Ectodermal cell (in vitro differentiated cells): ENCODE results near the gene MYZAP.

Experiments used
- H3K27ac ChIP-seq: 2 replicates; pipeline ENCODE4 v1.7.0; 2013; ENCODE audit warnings: mild to moderate bottlenecking, low read depth, low read length; ENCODE audit not compliant: insufficient read depth, poor library complexity, severe bottlenecking
- H3K27me3 ChIP-seq: 2 replicates; pipeline ENCODE4 v1.7.0; 2013; ENCODE audit warnings: mild to moderate bottlenecking, low read length; ENCODE audit not compliant: insufficient read depth, control insufficient read depth, poor library complexity, severe bottlenecking
- H3K36me3 ChIP-seq: one replicate; pipeline ENCODE4 v1.7.0; 2013; ENCODE audit warnings: low read length; ENCODE audit not compliant: control insufficient read depth, insufficient read depth
- H3K4me1 ChIP-seq: one replicate; pipeline ENCODE4 v1.7.0; 2013; ENCODE audit warnings: low read length; ENCODE audit not compliant: control insufficient read depth, insufficient read depth
- H3K4me3 ChIP-seq: 2 replicates; pipeline ENCODE4 v1.7.0; 2013; ENCODE audit warnings: low read depth, low read length, control low read depth; ENCODE audit not compliant: insufficient read depth
- H3K9me3 ChIP-seq: 2 replicates; pipeline ENCODE4 v1.7.0; 2013; ENCODE audit warnings: mild to moderate bottlenecking, low read length, moderate library complexity; ENCODE audit not compliant: control insufficient read depth
- WGBS, 2 experiments: methylation state at CpG; one replicate each; pipeline ENCODE4 v1.1.7; 2013; ENCODE audit warnings: missing lambda C conversion rate in 2 of 2; 5-methylcytosine and 5-hydroxymethylcytosine counted together

MYZAP gene

GRCh38 chr15:57552678-57553334 is 38.9 kb upstream of the MYZAP start:
- no peak overlapping the region for H3K27ac ChIP-seq
- H3K9me3 ChIP-seq = no peaks in the 10 kb centered on the region
- H3K36me3 ChIP-seq = no peaks in the 10 kb centered on the region
- H3K4me3 ChIP-seq = no peak overlapping the region
- WGBS, 2 experiments = 93 to 95% methylated on average over 8 of the region's 8 CpGs
- H3K4me1 ChIP-seq = peaks cover 40% of the 10 kb centered on the region
- H3K27me3 ChIP-seq = no peaks in the 10 kb centered on the region

GRCh38 chr15:57553526-57553925 is 38.2 kb upstream of the MYZAP start:
- Histone ChIP-seq H3K9me3 (no peaks in the 10 kb centered on the region), H3K4me1 (peaks cover 40% of the 10 kb centered on the region), H3K36me3 (no peaks in the 10 kb centered on the region), H3K4me3 (no peak overlapping the region), H3K27me3 (no peaks in the 10 kb centered on the region), H3K27ac (no peak overlapping the region)
- WGBS, 2 experiments = 90 to 93% methylated on average over 5 of the region's 5 CpGs

DNA sequence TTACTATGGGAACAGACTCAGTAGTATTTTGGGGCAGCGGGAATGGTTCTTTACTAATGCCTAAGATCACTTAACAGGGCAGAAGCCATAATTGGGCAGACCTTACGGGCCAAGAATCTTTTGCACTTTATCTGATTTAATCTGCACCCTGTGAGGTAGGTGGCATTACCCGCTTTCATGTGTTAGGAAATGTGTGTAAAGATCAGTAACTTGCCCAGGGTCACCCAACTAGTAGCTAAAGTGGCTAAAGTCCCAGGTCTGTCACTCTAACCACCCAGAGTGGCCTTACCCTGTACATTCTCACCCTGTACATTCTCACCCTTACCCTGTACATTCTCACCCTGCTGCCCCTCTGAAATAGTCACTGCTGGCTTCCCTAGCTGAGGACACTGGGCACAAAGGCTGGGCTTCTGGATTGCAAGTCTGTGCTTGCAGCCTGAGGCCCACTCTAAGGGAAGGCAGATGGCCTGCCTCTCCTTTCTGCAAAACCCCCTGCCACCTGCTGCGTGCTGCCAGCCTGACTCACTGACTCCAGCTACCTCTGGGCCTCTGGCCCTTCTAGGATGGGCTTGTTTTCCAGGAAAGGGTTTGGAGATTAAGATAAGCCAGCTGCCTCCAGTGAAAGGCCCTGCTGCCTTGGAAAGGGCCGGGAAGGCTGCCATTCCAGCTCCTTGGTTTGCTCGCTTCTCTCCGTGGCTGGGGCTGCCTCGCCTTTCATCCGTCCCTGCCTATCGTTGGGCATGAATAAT is 37.5 kb upstream of the MYZAP start:
- no peak overlapping the region for H3K4me3 ChIP-seq
- H3K27me3 ChIP-seq = no peaks in the 10 kb centered on the region
- no peaks in the 10 kb centered on the region for H3K9me3 ChIP-seq
- H3K27ac ChIP-seq = peak overlapping the region; percentile 44
- H3K4me1 ChIP-seq = peaks cover 40% of the 10 kb centered on the region
- 63% methylated on average over 10 of the region's 10 CpGs for WGBS, 2 experiments
- H3K36me3 ChIP-seq = no peaks in the 10 kb centered on the region

DNA sequence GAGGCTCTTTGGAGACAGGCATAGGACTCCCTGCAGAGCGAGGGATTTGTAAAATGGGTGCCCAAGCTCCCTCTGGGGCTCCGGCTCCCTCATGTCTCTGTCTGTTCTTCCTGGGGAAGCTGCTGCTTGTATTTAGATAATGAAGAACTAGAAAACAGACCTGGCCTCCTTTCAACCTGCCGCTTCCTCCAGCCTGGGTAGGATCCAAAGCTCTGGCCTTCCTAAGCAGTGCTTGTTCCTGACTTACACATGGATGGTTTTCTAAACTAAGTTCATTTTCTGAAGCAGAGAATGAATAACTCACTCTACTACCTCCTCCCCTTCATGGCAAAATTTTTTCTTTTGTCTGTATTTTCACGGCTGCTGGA is 36.9 kb upstream of the MYZAP start:
- Histone ChIP-seq H3K27me3 (no peaks in the 10 kb centered on the region), H3K27ac (peak overlapping the region; percentile 44), H3K4me1 (peaks cover 40% of the 10 kb centered on the region), H3K4me3 (no peak overlapping the region), H3K9me3 (no peaks in the 10 kb centered on the region), H3K36me3 (no peaks in the 10 kb centered on the region)
- WGBS, 2 experiments = 88 to 93% methylated on average over 4 of the region's 4 CpGs

DNA sequence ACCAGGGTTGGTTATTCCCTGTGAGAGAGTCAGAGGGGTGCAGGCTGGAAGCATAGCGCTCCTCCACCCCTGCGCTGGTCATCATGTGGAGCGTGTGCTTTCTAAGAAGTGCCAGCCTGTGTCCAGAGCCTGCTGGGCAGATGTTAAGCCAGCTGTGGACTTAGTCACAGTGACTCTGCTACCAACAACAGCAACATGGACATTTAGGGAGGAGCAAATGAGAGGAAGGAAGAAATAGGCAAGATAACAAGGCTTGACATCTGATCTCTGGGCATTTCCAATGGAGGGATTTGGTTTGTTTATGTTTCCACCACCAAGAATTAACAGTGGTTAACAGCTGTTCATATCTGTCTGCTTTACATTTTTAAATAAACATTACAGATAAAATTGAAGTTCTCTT is 36.4 kb upstream of the MYZAP start:
- H3K36me3 ChIP-seq = no peaks in the 10 kb centered on the region
- peaks cover 40% of the 10 kb centered on the region for H3K4me1 ChIP-seq
- H3K27me3 ChIP-seq = no peaks in the 10 kb centered on the region
- H3K27ac ChIP-seq = no peak overlapping the region
- no peaks in the 10 kb centered on the region for H3K9me3 ChIP-seq
- WGBS, 2 experiments = 93 to 95% methylated on average over 3 of the region's 3 CpGs
- no peak overlapping the region for H3K4me3 ChIP-seq

DNA sequence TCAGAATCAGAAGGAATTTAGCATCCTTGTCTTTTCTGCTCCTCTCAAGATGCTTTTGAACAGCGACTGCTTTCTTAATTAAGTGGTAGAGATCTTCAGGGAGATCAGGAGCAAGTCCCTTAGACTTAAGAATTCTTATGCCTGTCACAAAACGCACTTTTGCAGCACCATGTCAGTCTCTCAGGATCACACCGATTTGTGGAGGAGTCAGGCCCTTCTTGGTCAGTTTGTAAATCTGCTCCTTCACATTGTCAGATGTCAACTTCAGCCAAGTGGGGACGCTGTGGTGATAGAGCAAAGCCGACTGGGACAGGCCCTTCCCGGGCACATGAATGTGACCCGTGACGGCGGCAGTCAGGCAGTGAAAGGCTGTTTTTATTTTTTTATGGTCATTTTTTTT is 35.7 kb upstream of the MYZAP start:
- WGBS, 2 experiments = 84 to 85% methylated on average over 9 of the region's 9 CpGs
- Histone ChIP-seq H3K27ac (no peak overlapping the region), H3K36me3 (no peaks in the 10 kb centered on the region)

GRCh38 chr15:57557267-57557666 is 34.4 kb upstream of the MYZAP start:
- H3K36me3 ChIP-seq = no peaks in the 10 kb centered on the region
- H3K27me3 ChIP-seq = no peaks in the 10 kb centered on the region
- H3K4me3 ChIP-seq = no peak overlapping the region
- peaks cover 23% of the 10 kb centered on the region for H3K4me1 ChIP-seq
- no peak overlapping the region for H3K27ac ChIP-seq
- 94 to 97% methylated on average over 3 of the region's 3 CpGs for WGBS, 2 experiments
- no peaks in the 10 kb centered on the region for H3K9me3 ChIP-seq

More for the DNA sequence above, 35.7 kb upstream of the MYZAP start:
- Histone ChIP-seq H3K4me1 (peaks cover 35% of the 10 kb centered on the region), H3K9me3 (no peaks in the 10 kb centered on the region), H3K4me3 (no peak overlapping the region), H3K27me3 (no peaks in the 10 kb centered on the region)

GRCh38 chr15:57557810-57558209 is 33.9 kb upstream of the MYZAP start:
- no peak overlapping the region for H3K4me3 ChIP-seq

GRCh38 chr15:57559875-57560274 is 31.8 kb upstream of the MYZAP start:
- 20% methylated on average over 5 of the region's 5 CpGs for WGBS, 2 experiments
- no peak overlapping the region for H3K4me3 ChIP-seq
- peaks cover 3% of the 10 kb centered on the region for H3K4me1 ChIP-seq
- H3K27ac ChIP-seq = no peak overlapping the region
- no peaks in the 10 kb centered on the region for H3K9me3 ChIP-seq
- H3K36me3 ChIP-seq = no peaks in the 10 kb centered on the region
- no peaks in the 10 kb centered on the region for H3K27me3 ChIP-seq

More at GRCh38 chr15:57557810-57558209, 33.9 kb upstream of the MYZAP start:
- H3K4me1 ChIP-seq = peaks cover 18% of the 10 kb centered on the region
- no peak overlapping the region for H3K27ac ChIP-seq
- WGBS, 2 experiments = 93 to 95% methylated on average over 6 of the region's 6 CpGs
- H3K36me3 ChIP-seq = no peaks in the 10 kb centered on the region
- H3K27me3 ChIP-seq = no peaks in the 10 kb centered on the region
- H3K9me3 ChIP-seq = no peaks in the 10 kb centered on the region

- Histone ChIP-seq H3K4me1 (no peaks in the 10 kb centered on the region), H3K9me3 (no peaks in the 10 kb centered on the region), H3K4me3 (no peak overlapping the region), H3K27me3 (no peaks in the 10 kb centered on the region), H3K36me3 (no peaks in the 10 kb centered on the region), H3K27ac (no peak overlapping the region)
- WGBS, 2 experiments = 73 to 76% methylated on average over 5 to 7 of the region's 9 CpGs
These were observed 30.5 kb upstream of the MYZAP start for GRCh38 chr15:57561041-57561711.
